NB4 (cell line): ENCODE results near the gene DYNC1H1.
A peak's percentile ranks its signal among the peaks of the same experiment; 100 is the strongest.

Experiments
- DNase-seq: peaks from one replicate; pipeline ENCODE4 v3.0.0; 2010; ENCODE audit warnings: low read depth
- H3K4me3 ChIP-seq: one replicate; pipeline ENCODE4 v1.5.1; 2011; ENCODE audit warnings: mild to moderate bottlenecking, low read depth, low read length, moderate library complexity
- CTCF ChIP-seq: IDR thresholded peaks from one replicate; pipeline ENCODE4 v1.5.1; 2012; ENCODE audit warnings: low read depth, low read length
- MAX ChIP-seq: IDR thresholded peaks from 2 replicates; pipeline ENCODE4 v1.6.1; 2011; ENCODE audit warnings: low read depth, low read length
- MYC ChIP-seq: IDR thresholded peaks from 2 replicates; pipeline ENCODE4 v1.6.1; 2011; ENCODE audit warnings: low read depth, low read length
- POLR2A ChIP-seq: IDR thresholded peaks from 2 replicates; pipeline ENCODE4 v1.6.1; 2011; ENCODE audit warnings: mild to moderate bottlenecking; ENCODE audit not compliant: insufficient read length; ENCODE audit errors: extremely low read depth

The DYNC1H1 gene

GRCh38 chr14:101947904-101948665 lies 16.3 kb upstream of the DYNC1H1 start:
- TF ChIP-seq POLR2A (peak; percentile 86), CTCF (no peak), MAX (peak; percentile 98), MYC (peak; percentile 70)
- DNase-seq, result peak; percentile 100
- H3K4me3 ChIP-seq, result peak overlapping the region; percentile 90

- H3K4me3 ChIP-seq, result peak overlapping the region; percentile 86
- DNase-seq, result peak; percentile 27
- TF ChIP-seq MYC (no peak), POLR2A (no peak), CTCF (no peak), MAX (no peak)
Observed at GRCh38 chr14:101948666-101949216, 15.6 kb upstream of the DYNC1H1 start.

- DNase-seq, result no peak
- TF ChIP-seq POLR2A (no peak), CTCF (no peak), MAX (no peak), MYC (no peak)
- H3K4me3 ChIP-seq, result no peak overlapping the region
Observed at GRCh38 chr14:101950100-101950499, 14.3 kb upstream of the DYNC1H1 start.

GRCh38 chr14:101950516-101951215 lies 13.7 kb upstream of the DYNC1H1 start:
- no peak for DNase-seq
- no peak for TF ChIP-seq MYC
- no peak overlapping the region for H3K4me3 ChIP-seq

- no peak for TF ChIP-seq MYC
- DNase-seq, result no peak
Observed at GRCh38 chr14:101953151-101953550, 11.2 kb upstream of the DYNC1H1 start.

GRCh38 chr14:101954501-101954900 lies 9.9 kb upstream of the DYNC1H1 start:
- no peak for DNase-seq
- TF ChIP-seq POLR2A (no peak), MYC (no peak), CTCF (no peak), MAX (no peak)
- H3K4me3 ChIP-seq, result no peak overlapping the region

More at GRCh38 chr14:101953151-101953550, 11.2 kb upstream of the DYNC1H1 start:
- no peak overlapping the region for H3K4me3 ChIP-seq
